NCI-H146 treated with DMSO at 0.1 percent for 48 hours (cell line): ENCODE measurements around the gene CFAP58.

Experiments used
- DNase-seq: peaks from one replicate; lab custom pipeline; 2025; ENCODE audit not compliant: unreplicated experiment; lab: John Stamatoyannopoulos, UW

Gene CFAP58

GRCh38 chr10:104334965-104335650, 18.5 kb upstream of the CFAP58 start:
- DNase-seq = peak; percentile 35

DNA sequence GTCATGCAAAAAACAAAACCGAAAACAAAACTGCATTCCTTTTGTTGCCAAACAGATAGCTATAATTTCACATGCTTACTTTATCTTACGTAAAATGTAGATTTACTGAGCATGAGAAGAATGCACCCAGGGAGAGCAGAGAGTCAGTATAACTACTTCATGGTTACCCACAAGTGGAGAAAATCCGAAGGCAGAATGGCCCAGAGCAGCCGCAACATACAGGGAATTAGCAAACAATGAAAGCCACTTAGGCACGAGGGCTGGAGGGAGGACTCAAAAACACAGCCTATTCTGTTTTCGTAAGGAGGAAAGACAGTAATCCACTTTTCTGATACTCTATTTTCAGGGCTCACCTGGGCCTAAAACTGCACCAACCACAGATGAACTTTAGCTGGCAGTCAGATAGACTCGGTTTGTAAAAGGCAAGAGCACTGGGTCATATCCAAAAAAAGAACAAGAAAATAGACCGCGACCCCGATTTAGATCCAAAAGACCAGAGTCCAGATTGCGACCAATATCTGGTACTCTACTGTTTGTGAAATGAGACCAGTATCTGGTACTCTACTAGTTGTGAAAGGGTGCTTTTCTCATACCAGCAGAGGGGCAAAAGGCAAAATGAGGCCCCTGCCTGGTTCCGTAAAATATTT, 16.7 kb upstream of the CFAP58 start:
- DNase-seq = no peak

- no peak for DNase-seq
Measured at GRCh38 chr10:104337521-104337984, 16.1 kb upstream of the CFAP58 start.

GRCh38 chr10:104337985-104338735, 15.5 kb upstream of the CFAP58 start, which contains the start of gene ITPRIP:
ITPRIP (minus strand) TSS chr10:104338465; CDS start chr10:104316051, 22,414 bp downstream.
- peak; percentile 31 for DNase-seq

GRCh38 chr10:104339469-104340110, 14.0 kb upstream of the CFAP58 start:
- DNase-seq = no peak

- DNase-seq = no peak
Measured at GRCh38 chr10:104340111-104340526, 13.5 kb upstream of the CFAP58 start.

DNA sequence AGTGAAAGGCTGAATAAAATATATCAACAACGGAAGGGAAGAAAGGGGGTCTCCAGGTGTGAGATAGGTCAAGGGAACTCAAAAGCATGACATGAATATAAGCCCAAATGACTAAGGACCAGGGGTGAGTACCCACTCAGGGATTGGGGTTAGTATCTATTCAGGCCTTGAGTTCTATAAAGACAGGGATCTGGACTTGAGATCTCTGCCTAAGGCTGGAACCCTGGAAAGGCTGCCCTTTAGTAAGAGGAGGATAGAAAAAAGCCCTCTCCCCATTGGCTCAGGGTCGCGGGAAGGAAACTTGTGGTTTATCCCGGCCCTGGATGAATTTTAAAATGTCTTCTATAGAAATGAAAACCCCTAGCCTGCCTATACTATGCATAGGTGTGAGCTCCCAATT, 13.0 kb upstream of the CFAP58 start:
- DNase-seq = no peak

DNA sequence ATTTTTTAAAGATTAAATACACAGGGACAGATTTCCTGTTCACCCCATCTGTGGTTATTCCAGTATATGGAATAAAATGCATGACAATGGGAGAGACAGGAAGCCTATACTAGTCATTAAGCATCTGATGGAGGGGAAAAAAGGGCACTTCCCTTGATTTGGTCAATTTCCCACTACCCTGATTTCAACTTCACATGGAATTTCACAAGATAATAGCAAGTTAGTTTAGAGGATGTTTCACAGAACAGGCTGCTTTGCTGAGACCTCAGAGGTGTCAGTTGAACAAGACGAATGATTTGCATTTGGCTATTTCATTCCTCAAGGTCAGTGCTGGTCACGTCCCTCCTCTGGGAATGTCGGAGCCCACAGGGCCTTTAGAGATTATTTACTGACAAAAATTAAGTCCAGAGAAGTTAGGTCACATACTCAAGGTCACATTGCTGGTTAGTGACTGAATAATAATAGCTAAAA, 10.7 kb upstream of the CFAP58 start:
- no peak for DNase-seq

GRCh38 chr10:104344219-104344618, 9.4 kb upstream of the CFAP58 start:
- DNase-seq = no peak

DNA sequence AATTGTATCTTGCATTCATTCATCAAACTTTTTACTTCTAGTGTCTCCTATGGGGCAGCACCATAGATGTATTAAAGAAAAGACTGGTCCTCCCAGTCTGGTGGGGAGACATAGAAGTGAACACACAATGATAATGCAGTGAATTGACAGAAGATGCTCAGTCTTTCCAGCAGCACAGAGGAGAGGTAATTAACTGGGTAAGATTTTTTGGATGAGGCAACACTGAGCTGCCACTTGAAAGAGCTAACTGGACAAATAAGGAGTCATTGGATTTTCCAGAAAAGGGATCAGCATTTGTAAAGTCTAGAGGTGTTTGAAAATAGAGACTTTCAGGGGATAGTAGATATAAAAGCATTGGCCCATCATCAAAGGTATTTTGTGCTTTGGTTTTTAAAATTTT, 8.1 kb upstream of the CFAP58 start:
- no peak for DNase-seq

GRCh38 chr10:104345941-104346340, 7.7 kb upstream of the CFAP58 start:
- no peak for DNase-seq

GRCh38 chr10:104347295-104348045, 6.2 kb upstream of the CFAP58 start:
- DNase-seq = no peak

GRCh38 chr10:104348601-104349000, 5.0 kb upstream of the CFAP58 start:
- no peak for DNase-seq

GRCh38 chr10:104349623-104350126, 4.0 kb upstream of the CFAP58 start:
- DNase-seq = no peak

DNA sequence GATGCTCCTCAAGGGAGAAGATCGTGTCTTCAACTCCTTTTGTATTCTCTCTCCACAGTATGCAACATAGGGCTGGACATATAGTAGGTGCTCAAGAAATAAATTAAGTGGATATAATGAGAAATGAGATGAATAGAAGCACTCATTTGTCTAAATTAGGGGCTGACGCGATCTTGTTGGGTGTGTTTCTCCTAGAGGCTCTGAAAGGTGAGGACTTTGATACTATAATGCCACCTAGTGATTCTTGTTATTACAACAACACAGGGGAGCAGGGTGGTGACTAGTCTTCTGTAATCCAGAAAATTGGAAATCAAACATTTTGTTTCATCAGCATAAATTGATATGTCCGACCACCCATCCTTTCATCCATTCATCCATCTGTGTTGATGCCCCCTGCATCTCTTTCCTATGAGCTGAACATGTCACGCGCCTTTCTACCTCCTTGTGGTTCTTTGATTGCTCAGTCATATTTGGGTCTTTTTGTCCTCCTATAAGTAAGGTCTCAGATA, 3.5 kb upstream of the CFAP58 start:
- peak; percentile 53 for DNase-seq

- DNase-seq = no peak
Measured at GRCh38 chr10:104351061-104351702, 2.5 kb upstream of the CFAP58 start.

DNA sequence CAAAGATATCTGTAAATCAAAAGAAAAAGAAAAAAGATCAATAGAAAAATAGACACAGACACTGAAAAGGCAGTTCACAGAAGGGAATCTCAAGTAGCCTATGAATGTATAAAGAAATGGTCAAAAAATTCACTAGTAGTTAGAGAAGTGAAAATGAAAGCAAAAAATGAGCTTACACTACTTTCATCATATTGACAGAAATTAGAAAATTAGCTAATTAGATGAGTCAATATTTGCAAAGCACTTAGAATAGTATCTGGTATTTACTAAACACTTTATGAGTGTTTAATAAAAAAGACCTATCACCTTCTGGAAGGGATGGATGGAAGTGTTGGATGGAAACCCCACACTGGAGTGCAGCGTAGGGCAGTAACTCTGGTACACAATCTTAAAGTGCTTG, 1.7 kb upstream of the CFAP58 start:
- DNase-seq = peak; percentile 13

GRCh38 chr10:104359811-104360210, 6.2 kb downstream of the CFAP58 start:
- DNase-seq = no peak

DNA sequence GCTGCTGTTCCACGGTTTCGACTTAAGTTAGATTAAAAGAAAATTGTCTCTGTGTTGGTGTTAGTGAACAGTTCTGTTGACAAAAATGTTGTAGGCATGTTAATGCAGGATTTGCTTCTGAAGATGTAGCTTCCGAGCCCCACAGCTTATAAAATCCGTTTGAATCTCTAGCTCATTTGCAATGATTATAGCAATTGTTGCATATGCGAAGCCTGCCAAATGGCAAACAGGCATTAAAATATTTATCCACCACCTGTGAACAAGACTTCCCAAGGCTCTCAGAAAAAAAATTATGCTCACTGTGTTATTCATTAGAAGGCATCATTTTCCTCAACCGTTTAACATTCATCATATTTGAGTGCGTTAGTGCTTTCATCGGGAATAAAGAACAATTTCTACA, 14.3 kb downstream of the CFAP58 start:
- DNase-seq = no peak

DNA sequence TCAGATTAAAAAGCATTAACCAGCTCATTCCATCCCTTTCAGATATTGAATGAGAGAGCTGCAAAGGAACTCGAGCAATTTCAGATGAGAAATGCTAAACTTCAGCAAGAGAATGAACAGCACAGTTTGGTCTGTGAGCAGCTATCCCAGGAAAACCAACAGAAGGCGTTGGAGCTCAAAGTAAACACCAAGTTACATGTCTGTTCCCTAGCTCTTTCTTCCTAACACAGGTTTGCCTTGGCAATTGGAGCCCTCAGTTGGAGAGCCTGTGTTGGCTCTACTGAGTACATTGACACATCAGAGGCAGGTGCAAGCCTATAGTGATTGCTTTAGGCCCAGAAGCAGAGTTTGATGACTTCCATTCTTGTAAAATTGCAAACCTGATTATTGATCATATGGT, 14.7 kb downstream of the CFAP58 start:
- no peak for DNase-seq
